Head of caudate nucleus (tissue), 42 donors: Measurements from ENCODE around the gene IMMP2L.

Source experiments
- DNase-seq, 42 donors: peaks; one replicate each; pipeline versions ENCODE4 v3.0.0 to v3.0.0-alpha.2; 2020 to 2021; ENCODE audit warnings: mixed read lengths in 7 of 42
- intact Hi-C: fragments of 100-400 bp; cut with DNase I; formaldehyde crosslinking; loops from one replicate; pipeline ENCODE4 v1.15.0; 2022

IMMP2L gene

DNA sequence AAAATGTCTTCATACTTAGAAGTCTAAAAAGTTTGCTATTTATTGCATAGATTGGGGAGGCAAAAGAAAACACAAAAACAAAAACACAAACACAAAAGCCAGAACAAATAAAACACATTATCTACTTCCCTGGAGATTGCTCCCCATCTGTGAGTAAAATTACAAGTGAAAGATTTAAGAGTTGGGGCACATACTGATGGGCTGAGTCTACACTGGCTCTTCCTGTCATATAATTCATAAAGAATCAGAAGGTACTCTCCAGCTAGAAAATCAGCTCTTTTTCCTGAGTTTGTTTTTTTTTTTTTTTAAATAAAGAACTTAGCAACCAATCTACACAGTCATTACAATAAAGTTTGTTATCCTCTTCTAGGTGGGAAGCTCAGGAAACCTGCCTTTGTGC lies 663.8 kb downstream of the IMMP2L start:
- intact Hi-C loops = no loop called here

DNA sequence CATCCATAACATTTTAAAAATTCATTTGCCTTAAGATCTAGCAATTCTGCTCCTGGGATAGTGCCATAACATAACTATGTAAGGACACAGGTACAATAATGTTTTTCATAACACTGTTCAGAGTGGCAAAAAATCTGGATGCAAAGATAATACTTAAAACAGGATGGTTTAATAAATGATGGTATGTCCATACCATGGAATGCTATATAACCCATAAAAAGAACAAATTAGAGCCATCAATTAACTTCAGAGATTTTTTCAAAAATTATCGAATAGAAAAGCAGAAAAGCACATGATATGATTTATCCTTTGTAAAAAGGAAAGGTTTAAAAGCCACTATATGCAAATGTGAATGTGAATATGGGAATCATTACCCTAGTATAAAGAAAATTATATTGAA lies 664.8 kb downstream of the IMMP2L start:
- no peak for DNase-seq
- intact Hi-C loops = no loop called here

More for the DNA sequence above, 663.8 kb downstream of the IMMP2L start:
- DNase-seq = no peak

- intact Hi-C loops = no loop called here
Observed at GRCh38 chr7:110894111-110894510, 668.2 kb downstream of the IMMP2L start.

GRCh38 chr7:110891197-110891596 lies 671.1 kb downstream of the IMMP2L start:
- no peak for DNase-seq
- intact Hi-C loops = no loop called here

More at GRCh38 chr7:110894111-110894510, 668.2 kb downstream of the IMMP2L start:
- no peak for DNase-seq

GRCh38 chr7:110890101-110890500 lies 672.2 kb downstream of the IMMP2L start:
- intact Hi-C loops = no loop called here
- no peak for DNase-seq

- intact Hi-C loops = no loop called here
- no peak for DNase-seq
Observed at GRCh38 chr7:110889335-110889734, 673.0 kb downstream of the IMMP2L start.

DNA sequence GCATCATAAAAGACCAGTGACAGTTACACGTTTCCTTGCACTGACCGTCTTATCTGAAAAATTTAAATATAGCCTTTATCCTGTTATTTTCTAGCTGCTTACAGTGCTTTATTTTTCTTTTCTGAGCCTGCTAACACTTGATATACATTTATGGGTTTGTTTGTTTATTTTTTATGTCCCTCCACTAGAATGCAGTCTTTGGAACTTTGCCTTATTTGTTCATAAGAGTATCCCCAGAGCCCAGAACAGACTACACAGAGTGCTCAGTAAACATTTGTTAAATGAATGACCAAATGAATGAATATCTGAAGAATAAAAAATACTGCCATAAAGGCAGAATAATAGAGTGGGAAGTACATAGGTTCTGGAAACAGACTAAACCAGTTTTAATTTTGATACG lies 673.7 kb downstream of the IMMP2L start:
- no peak for DNase-seq
- intact Hi-C loops = no loop called here

DNA sequence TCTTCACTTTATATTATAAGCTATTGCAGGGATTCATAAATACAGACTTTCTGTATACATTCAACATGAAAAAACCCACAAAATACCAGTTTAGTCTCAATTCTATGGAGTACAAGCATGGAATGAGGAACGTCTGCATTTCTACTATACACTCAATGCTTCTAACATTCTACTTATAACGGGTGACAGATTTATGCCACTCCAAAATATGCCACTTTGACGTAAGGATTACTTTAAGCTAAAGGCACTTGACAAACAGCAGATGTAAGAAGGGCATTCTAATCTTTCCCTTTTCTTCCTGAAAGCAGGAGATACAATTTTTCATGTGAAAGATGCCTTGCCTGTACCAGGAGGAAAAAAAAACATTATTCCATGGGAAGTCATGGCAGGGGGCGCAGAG lies 676.8 kb downstream of the IMMP2L start:
- intact Hi-C loops = no loop called here
- DNase-seq = no peak

DNA sequence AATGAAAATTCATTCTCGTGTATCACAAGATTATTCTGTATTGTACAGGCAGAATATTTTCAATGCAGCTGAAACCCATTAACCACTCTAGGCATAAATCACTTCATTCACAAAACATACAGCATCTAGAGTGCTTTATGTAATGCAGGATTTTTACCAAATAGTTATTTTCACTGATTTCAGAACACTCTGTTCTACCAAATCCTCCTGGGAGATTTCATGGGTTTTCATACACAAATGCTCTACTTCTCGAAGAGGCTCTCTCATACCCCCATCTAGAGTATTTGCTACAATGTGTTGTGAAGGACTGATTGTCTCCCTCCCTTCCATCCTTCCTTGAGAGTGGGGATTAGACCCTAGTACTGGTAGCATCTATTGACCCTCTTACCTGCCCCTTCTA lies 680.6 kb downstream of the IMMP2L start:
- intact Hi-C loops = no loop called here
- DNase-seq = no peak

GRCh38 chr7:110880971-110881370 lies 681.3 kb downstream of the IMMP2L start:
- no peak for DNase-seq
- intact Hi-C loops = no loop called here

DNA sequence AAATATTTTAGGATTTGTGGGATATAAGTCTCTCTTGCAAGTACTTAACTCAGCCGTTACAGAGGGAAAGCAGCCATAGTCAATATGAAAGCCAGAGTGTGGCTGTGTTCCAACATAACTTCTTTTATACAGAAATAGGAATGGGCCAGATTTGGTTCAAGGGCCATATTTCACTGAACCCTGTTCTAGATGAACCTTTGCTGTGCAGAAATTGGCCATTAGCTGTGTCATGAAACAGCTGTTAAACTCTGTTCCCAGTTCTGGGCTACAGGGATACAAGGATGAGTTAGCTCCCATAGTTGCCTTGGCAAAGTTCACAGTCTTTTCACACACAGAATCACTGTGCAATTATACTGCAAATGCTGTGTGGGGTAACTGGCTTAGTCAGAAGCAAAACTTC lies 685.3 kb downstream of the IMMP2L start:
- no peak for DNase-seq
- intact Hi-C loops = no loop called here

DNA sequence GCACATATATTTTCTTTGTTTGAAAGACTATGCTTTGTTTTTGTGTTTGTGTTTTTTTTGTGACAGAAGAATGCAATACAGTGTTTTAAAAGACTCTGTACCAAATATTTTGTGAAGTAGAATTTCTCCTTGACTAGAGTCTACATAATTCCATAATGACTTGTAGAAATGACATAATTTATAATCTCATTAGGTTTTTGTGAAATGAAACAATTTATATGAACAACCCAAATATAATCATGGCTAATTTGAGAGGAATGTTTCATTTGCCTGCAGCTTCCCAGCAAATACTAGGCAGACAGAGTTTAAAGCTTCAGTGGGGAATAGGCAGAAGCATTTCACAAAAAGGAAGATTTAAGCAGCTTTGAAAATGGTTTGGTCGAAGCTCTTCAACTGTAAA lies 686.9 kb downstream of the IMMP2L start:
- DNase-seq = no peak
- intact Hi-C loops = no loop called here

GRCh38 chr7:110871856-110872255 lies 690.4 kb downstream of the IMMP2L start:
- intact Hi-C loops = no loop called here
- no peak for DNase-seq

- intact Hi-C loops = no loop called here
Observed at GRCh38 chr7:110870926-110871325, 691.4 kb downstream of the IMMP2L start.

GRCh38 chr7:110868458-110868857 lies 693.8 kb downstream of the IMMP2L start:
- intact Hi-C loops = no loop called here

More at GRCh38 chr7:110870926-110871325, 691.4 kb downstream of the IMMP2L start:
- no peak for DNase-seq

GRCh38 chr7:110867771-110868170 lies 694.5 kb downstream of the IMMP2L start:
- no peak for DNase-seq
- intact Hi-C loops = no loop called here

More at GRCh38 chr7:110868458-110868857, 693.8 kb downstream of the IMMP2L start:
- DNase-seq = no peak

DNA sequence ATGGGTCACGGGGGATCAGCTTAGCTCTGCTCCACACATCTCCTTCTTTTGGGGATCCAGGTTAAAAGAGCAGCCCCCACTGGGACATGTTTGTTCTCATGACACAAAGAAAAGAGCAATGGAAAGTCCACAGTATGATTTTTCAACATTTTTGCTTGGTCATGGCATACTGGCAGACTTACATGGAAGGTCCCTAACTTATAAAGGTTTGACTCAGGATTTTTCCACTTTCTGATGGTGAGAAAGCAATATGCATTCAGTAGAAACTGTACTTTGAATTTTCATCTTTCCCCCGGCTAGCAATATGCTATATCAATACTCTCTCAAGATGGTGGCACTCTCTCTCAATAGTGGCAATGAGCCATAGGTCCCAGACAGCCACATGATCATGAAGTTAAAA lies 699.0 kb downstream of the IMMP2L start:
- DNase-seq = no peak
- intact Hi-C loops = no loop called here

DNA sequence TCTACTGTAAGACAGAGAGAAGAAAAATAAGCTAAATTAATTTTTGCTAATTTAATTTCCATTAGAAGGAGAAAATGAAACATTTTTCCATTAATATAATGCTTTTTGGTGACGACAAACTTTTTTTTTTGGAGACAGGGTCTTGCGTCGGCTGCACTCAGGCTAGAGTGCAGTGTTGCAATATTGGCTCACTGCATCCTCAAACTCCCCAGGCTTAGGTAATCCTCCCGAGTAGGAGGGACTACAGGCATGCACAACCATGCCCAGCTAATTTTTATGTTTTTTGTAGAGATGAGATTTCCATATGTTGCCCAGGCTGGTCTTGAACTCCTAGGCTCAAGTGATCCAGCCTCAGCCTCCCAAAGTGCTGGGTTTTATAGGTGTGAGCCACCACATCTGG lies 701.1 kb downstream of the IMMP2L start:
- DNase-seq = no peak
- intact Hi-C loops = no loop called here

DNA sequence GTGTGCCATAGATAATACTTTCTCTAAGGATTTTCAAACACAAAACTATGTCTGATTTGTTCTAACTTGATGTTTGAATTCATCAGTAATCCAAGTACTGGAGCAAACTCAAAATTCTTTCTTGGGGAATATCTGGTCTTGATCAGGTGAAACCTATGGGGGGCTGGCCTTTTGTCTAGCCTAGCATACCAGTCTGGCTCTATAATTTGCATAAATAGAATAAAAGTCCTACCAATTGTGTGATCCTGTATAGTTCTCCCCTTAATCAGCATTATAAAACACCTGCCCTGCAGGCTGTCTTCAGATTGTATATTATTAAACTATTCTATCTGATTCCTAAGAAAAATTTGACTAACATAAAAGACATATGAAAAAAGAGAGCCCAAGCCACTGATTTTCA lies 705.2 kb downstream of the IMMP2L start:
- DNase-seq = no peak
- intact Hi-C loops = no loop called here

- DNase-seq = no peak
- intact Hi-C loops = no loop called here
Observed at GRCh38 chr7:110856704-110857103, 705.6 kb downstream of the IMMP2L start.

DNA sequence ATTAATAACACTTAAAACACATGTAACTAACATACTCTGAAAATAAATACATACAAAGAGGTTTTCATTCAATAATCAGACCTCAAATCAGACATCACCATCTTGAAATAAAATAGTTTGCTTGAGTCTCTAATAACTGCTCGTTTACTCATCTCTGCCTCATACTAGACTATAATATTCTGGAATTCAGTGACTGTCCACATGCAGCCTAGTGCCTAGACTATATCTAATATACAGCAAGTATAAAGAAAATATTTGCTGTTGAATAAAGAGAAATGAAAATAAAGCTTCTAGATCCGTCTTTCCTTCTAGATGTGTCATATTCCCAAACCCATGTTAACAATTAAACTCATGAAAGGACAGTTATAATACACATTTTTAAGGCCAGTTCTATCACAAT lies 707.6 kb downstream of the IMMP2L start:
- intact Hi-C loops = no loop called here
- no peak for DNase-seq

- intact Hi-C loops = no loop called here
- DNase-seq = no peak
Observed at GRCh38 chr7:110854166-110854565, 708.1 kb downstream of the IMMP2L start.
